ENCODE data around the gene OGT.

OGT gene

DNA sequence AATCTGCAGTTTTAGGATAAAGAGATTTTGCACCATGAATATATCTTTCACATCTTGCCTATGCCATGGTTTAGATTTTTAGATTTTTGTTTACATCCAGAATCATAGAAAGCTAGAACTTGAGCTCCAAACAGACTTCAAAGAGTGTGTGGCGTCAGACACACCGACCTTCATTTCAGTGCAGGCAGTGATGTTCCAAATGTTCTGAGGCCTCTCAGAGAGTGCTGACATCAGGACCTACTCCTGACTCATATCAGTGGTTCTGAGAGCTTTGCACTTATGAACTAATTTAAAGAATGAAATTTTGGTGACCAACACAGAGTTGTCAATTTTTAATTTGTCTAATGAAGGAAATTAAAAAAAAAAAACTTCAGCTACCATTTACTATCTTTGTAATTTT is 67.1 kb downstream of the OGT start:
- DNase-seq = no peak

DNA sequence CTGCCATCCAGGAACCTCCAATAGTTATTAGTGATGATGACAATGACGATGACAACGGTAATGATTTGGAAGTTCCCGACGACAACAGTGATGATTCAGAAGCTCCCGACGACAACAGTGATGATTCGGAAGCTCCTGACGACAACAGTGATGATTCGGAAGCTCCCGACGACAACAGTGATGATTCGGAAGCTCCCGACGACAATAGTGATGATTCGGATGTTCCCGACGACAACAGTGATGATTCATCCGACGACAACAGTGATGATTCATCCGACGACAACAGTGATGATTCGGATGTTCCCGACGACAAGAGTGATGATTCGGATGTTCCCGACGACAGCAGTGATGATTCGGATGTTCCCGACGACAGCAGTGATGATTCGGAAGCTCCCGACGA is 70.7 kb downstream of the OGT start:
- no peak for DNase-seq

GRCh38 chrX:71604141-71604540 is 71.2 kb downstream of the OGT start:
- no peak for DNase-seq

GRCh38 chrX:71604796-71605568 is 72.1 kb downstream of the OGT start:
- DNase-seq = no peak

DNA sequence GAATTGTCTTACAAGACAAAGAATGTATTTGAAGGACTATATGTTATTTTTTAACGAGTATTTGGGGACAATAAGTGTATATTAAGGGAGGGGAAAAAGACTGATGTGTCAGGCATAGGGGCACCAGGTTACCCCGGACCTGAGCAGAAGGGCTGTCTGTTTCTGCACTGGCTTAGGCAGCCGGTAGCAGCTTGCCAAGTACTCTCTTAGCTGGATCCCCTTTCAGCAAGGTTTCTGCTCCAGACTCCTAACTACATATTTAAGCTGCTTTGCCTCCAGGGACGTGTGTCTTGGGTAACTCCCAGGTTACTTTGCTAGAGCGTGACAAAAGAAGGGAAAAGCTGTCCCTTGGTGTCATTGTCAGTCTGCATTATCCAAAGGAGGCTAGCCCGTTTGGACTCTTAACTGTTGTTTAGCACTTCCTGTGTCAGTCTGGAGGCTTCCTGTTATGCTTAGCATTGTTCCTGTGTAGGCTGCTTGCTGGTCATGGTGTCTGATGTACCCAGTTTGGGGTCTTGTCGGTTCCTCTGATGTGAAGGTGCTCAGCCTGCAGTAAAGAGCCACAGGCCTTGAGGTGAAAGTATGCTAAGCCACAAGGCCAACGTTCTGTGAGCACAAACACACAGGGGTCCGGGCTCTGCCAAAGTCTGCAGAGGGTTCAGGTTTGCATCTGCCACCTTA is 73.8 kb downstream of the OGT start:
- no peak for DNase-seq

- DNase-seq = no peak
Observed at GRCh38 chrX:71607488-71607887, 74.6 kb downstream of the OGT start.

GRCh38 chrX:71609095-71609750 is 76.3 kb downstream of the OGT start:
- DNase-seq = no peak

DNA sequence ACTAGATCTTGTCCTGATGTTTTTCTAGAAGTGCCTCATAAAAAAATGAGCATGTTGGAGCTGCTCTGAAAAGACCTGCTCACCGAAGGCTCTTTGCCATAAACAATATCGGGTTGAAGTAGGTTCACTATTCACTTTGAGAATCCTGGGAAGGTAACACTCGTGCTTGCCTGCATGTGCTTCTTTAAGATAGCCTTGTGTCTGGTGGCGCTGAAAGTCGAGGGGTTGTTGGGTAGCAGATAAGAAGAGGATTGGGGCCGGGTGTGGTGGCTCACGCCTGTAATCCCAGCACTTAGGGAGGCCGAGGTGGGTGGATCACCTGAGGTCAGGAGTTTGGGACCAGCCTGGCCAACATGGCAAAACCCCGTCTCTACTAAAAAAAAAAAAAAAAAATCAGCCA is 78.8 kb downstream of the OGT start:
- DNase-seq = peak; percentile 60

DNA sequence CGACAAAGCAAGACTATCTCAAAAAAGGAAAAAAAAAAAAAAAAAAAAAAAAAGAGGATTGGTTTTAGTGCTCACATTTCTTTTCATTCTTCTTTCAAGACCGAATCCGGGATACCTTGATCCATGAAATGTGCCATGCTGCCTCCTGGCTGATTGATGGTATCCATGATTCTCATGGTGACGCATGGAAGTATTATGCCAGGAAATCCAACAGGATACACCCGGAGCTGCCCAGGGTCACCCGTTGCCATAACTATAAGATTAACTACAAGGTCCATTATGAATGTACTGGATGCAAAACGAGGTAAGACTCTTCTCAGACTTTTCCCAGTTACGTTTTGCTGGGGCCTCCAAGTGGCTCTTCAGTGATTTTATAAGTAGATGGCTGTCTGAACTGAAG is 79.4 kb downstream of the OGT start:
- no peak for DNase-seq

GRCh38 chrX:71615056-71615455 is 82.2 kb downstream of the OGT start:
- DNase-seq = no peak

DNA sequence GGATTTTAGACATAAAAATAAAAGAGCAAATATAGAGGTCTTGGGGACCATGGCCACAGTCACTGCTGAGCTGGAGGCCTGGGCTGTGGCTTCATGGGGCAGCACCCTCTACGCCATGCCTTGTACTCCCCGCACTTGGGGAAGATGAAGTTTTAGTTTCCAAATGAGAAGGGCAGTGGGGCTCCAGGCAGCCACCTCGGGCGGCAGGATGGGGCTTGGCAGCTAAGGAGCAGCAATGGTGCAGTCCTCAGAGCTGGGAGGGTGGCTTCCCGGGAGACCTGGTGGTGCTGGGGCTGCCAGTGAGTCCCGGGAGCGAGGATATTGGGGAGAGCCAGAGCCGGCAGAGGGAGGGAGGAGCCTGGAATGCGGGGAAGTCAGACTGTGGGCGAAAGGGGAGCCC is 83.0 kb downstream of the OGT start:
- no peak for DNase-seq

DNA sequence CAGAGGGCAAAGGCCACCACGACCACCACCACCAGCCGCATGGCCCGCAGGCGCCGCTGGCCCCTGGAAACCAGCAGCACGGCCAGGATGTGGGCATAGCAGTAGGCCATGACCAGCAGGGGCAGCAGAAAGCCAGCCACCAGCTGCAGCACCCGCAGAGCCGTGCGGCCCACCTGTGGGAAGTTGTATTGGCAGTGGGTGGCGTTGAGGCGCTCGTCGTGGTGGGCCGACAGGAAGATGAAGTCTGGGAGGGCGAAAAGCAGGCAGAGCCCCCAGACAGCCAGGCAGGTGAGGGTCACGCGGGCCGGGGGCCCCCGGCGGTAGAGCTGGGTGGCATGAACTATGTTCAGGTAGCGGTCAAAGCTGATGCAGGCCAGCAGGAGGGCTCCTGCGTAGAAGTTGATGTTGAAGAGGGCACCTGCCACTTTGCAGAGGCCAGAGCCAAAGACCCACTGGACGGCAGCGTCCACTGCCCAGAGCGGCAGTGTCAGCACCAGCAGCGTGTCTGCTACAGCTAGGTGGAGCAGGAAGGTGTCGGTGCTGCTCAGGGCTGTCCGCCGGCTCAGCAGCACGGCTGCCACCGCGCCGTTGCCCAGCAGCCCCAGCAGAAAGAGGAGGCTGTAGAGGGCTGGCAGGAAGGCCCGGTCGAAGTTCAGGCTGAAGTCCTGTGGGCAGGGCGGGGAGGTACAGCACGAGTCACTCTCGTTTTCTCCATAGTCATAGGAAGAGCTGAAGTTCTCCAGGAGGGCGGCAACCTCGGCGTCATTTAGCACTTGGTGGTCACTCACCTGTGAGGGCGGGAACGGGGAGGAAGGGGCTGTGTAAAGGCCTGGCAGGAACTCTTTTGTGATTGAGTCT is 84.0 kb downstream of the OGT start:
- DNase-seq = no peak

GRCh38 chrX:71617742-71618141 is 84.8 kb downstream of the OGT start:
- no peak for DNase-seq

GRCh38 chrX:71618303-71618721 is 85.4 kb downstream of the OGT start, which contains the start of gene CXCR3:
CXCR3 (minus strand) TSS chrX:71618511; CDS start chrX:71618449, 62 bp downstream.
- DNase-seq = peak; percentile 59

DNA sequence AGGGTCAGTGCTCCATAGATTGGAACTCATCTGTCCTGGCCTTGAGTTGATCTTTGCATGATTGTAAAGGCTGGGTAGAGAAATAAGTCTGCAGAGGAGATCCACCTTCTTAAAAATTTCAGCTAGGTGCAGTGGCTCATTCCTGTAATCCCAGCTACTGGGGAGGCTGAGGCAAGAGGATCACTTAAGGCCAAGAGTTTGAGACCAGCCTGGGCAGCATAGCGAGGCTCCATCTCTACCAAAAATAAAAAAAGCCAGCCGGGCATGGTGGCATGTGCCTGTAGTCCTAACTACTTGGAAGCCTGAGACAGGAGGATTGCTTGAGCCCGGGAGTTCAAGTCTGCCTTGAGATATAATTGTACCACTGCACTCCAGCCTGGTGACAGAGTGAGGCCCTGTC is 85.9 kb downstream of the OGT start:
- DNase-seq = no peak

DNA sequence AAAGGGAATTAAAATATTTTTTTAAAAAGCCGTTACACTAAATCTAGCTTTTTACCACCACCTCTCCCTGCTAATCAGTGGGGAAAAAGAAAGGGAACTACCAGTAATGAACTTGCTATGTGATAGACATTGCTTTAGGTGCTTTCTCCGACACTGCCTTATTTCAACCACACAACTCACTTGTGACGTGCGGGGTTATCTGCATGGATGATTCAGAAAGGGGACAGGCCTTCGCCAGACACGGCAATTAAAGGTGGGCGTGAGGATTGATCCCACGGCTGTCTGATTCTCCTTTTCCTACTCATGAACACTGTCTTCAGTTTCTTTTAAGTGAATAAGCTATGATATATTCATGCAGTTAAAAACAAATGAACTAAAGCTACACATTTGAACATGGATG is 86.3 kb downstream of the OGT start:
- no peak for DNase-seq

GRCh38 chrX:71619986-71620385 is 87.1 kb downstream of the OGT start:
- no peak for DNase-seq

DNA sequence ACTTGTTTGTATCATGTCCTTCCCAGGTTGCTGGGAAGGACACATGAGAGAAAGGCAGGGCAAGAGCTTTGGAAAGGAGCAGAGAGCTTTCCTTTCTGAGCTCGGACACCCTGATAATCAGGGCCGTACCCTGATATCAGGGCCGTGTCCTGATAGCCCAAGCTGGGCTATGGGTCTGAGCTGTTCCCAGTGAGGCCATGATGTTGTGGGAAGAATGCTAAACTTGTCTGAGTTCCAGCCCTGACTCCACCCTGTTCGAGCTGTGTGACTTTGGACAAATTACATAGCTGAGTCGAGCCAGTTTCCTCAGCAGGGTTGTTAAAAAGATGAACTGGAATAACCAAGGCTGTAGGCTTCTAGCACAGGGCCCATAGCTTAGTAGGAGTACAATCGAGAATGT is 88.7 kb downstream of the OGT start:
- no peak for DNase-seq

DNA sequence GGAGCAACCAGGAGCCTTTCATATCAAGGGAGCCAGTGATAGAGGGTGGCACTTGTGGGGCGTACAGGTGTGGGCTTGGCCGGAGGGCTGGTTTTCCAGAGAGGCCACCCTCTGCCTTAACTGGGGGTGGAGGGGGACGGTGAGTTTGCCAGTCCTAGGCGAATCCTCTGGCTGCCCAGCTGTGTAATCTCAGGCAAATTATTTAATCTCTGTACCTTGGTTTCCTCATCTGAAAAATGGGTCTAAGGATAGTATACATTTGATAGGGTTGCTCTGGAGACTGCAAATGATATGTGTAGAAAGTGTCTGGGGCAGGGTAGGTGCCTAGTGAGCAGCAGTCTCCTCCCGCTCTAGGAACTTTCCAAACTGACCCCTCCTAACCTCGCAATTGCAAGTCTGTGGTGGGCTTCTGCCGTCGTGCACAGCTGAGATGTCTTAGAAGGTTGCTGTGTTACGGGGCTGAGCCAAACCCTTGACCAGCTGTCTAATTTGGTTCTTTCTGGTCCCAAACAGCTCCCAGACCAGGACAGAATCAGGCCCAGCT is 89.2 kb downstream of the OGT start:
- no peak for DNase-seq

- DNase-seq = peak; percentile 71
Observed at GRCh38 chrX:71622576-71623450, 89.9 kb downstream of the OGT start.

DNA sequence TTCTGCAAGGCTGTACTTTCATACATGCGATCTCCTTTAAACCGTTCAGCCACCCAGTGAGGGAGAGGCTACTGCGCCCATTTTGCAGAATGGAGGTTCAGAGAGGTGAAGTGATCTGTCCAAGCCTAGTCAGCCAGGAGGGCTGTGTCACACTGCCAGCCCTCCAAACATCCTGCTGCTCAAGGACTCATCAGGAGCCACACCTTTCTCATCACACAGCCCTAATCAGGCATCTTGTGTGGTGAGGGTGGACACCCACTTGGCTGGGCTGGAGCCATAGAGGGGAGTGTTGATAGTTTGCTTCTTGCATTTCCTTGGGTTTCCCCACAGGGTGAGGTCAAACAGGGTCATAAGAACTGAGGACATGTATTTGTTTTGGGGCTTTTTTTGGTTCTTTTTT is 90.8 kb downstream of the OGT start:
- peak; percentile 90 for DNase-seq

- DNase-seq = no peak
Observed at GRCh38 chrX:71625471-71625870, 92.6 kb downstream of the OGT start.
